ENCODE measurements around the gene TANGO6.
"Not testable (repeated sequence)": the region's sequence is repeated elsewhere in the genome, so short reads cannot be mapped to it uniquely, and the experiment has no call there.

TANGO6 gene

DNA sequence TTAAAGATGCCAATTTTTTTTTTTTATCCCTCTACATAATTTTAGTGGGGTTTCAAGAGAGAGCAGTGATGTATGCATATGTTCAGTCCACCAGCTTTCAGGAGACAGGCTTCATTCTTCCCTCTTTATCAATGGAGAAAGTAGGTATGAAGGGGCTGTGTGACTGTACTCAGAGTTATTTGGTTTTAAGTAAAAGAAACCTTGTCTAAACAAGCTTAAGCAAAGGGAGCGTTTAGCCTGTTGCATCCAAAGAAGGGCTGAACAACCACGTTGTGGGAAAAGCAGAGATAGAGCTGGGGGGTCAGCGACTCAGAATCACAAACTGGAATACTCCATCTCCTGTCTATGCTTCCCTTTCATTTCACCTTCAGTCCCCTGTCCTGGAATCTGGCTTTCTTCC lies 211.7 kb downstream of the TANGO6 start:
- DNase-seq (ENCODE audit: low read depth in 2 of 2): no peak

DNA sequence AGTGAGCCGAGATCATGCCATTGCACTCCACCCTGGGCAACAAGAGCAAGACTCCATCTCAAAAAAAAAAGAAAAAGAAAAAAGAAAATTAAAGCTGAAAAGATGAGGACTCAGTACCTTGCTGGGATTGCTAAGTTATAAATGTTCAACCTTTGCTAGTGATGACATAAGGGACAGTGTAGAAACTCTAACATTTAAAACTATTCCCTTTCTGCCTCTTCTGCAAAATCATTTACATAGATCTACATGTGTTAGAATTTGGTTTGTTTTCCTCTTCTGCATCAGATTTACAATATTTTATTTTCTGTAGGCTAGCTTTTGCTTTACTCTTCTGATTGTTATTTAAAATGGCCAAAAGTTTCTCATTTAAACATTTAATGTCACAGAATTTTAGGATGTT lies 212.6 kb downstream of the TANGO6 start:
- no peak for DNase-seq (ENCODE audit: low read depth in 2 of 2)

DNA sequence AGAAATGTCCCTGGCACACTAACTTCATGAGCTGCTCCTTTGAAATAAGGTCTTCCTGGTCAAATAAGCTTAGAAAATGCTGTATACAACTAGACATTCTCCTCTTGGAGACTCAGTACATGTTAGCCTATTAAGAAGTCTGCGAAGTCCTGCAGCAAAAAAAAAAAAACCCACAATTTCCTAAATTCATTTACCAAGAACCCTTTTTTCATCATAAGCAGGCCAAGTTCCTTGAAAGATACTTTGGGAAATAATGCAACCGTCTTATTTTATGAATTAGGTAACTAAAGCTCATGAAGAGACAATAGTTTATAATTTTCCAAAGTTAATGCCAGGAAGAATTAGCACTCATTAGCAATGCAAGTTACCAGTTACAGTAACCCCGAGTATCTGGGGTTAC lies 213.1 kb downstream of the TANGO6 start:
- no peak for DNase-seq (ENCODE audit: low read depth in 2 of 2)

DNA sequence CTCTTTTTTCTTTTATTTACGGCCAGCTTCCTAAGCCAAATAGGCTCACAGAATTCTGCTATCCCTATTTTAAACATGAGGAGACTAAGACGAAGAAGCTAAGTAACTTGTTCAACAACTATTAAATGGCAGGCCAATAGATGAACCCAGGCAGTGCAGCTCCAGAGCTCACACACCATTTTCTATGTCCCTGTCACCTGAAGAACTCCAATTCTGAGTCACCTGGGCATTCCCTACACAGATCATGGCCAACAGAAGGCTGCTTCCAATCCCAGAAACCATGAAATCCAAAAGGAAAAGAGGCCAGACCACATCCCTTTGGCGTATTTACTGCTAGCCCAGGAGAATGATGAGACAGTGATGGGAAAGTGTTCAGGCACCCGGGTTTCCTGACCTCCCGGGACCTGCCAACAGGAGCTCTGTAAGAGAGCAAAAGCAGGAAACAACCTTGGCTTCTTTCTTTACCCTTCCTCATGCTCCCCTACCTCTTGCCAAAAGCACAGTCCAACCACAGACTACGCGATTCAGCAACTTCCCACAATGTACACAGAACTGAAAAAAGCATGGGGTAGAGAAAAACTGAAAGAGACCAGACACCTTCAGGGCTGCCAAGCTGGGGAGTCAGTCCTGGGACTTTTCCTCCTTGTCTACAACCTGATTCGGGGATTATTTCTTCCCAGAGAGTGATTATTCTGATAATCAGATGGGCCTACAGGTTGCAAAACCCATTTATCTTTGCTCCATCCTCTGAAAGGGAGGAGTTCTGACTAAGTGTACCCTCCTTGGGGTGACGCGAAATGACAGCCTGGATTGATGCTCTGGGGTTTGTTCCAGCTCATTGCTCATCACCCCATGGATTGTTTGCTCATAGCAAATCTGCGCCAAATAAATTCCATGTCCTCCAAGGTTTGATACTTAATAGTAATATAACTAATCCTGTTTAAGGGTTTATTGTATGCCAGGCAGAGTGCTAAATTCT lies 214.4 kb downstream of the TANGO6 start:
- no peak for DNase-seq (ENCODE audit: low read depth in 2 of 2)

GRCh38 chr16:69063491-69063890 lies 220.2 kb downstream of the TANGO6 start:
- DNase-seq (ENCODE audit: low read depth in 2 of 2): not testable (repeated sequence)

GRCh38 chr16:69064124-69064763 lies 220.9 kb downstream of the TANGO6 start:
- no peak for DNase-seq (ENCODE audit: low read depth in 2 of 2)

DNA sequence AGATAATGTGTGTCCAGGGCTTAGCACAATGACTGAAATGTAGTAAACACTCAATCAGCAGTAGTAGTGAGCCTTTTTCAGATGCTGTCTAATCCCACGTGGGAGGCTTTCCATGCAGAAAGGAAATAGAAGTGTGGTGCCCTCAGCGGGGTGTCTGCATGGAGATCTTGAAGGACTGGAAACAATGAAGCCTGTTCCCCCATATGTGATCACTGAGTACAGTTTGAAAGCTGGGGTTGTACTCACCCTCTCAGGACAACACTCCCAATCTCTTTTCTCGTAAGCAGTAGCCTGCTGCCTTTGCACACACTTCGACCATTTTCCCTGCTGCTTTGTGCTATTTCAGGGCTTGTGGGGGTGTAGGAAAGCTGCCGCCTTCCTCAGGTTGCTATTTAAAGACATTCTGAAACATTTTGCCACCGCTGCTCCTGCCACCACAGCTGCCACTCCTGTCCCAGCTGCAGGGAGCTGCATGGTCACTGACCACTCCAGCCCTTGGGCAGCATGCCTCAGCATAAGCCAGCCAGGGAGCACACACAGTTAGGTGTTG lies 221.5 kb downstream of the TANGO6 start:
- DNase-seq (ENCODE audit: low read depth in 2 of 2): no peak

DNA sequence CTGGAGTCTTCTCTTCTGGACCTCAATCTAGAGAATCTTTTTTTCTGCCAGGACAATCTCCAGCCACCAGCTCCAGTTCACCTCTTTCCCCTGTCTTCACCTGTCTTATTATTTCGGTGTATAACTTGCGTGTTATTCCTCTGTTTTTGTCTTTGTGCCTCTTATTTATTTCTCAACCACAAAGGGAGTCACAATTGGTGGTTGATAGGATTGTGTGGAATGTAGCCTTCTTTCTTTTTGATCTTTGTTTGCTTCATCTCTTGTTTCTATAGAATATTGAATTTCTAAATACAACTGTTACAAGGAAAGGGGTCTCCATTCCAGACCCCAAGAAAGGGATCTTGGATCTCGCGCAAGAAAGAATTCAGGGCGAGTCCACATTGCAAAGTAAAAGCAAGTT lies 226.2 kb downstream of the TANGO6 start:
- no peak for DNase-seq (ENCODE audit: low read depth in 2 of 2)

GRCh38 chr16:69071036-69071435 lies 227.7 kb downstream of the TANGO6 start:
- DNase-seq (ENCODE audit: low read depth in 2 of 2): no peak

GRCh38 chr16:69072640-69072974 lies 229.3 kb downstream of the TANGO6 start:
- no peak for DNase-seq (ENCODE audit: low read depth in 2 of 2)

- DNase-seq (ENCODE audit: low read depth in 2 of 2): no peak
These were observed 229.9 kb downstream of the TANGO6 start for GRCh38 chr16:69073181-69073702.

GRCh38 chr16:69077251-69077650 lies 233.9 kb downstream of the TANGO6 start:
- DNase-seq (ENCODE audit: low read depth in 2 of 2): no peak

- no peak for DNase-seq (ENCODE audit: low read depth in 2 of 2)
These were observed 234.7 kb downstream of the TANGO6 start for GRCh38 chr16:69078073-69078472.

- no peak for DNase-seq (ENCODE audit: low read depth in 2 of 2)
These were observed 236.4 kb downstream of the TANGO6 start for GRCh38 chr16:69079697-69080096.

GRCh38 chr16:69083306-69083941 lies 240.1 kb downstream of the TANGO6 start:
- no peak for DNase-seq (ENCODE audit: low read depth in 2 of 2)

GRCh38 chr16:69084289-69084688 lies 241.0 kb downstream of the TANGO6 start:
- DNase-seq (ENCODE audit: low read depth in 2 of 2): no peak

DNA sequence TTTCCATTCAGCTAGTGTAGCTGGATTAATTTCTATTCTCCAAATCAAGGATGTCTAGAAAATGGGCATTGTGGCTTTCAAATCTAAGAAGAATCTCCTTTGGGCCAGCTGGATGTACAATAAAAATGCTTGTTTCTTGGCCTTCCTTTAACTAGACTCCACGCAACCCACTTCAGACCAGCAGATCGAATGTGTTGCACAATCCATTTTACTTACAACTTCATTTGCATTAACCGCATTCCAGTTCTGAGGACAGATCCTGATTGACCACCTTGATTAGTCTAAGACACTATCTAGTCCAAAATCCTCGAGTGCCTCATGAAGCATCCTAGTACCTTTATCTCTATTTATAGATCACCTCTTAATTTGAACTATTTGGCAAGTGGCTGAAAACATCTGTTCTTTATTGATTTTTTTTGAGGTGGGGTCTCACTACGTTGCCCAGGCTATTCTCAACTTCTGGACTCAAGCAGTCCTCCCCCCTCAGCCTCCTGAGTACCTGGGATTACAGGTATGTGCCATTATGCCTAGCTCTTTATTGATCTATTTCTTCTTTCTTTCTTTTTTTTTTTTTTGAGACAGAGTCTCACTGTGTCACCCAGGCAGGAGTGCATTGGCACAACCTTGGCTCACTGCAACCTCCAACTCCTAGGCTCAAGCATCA lies 241.8 kb downstream of the TANGO6 start:
- DNase-seq (ENCODE audit: low read depth in 2 of 2): no peak

GRCh38 chr16:69087161-69087581 lies 243.8 kb downstream of the TANGO6 start:
- DNase-seq (ENCODE audit: low read depth in 2 of 2): no peak

DNA sequence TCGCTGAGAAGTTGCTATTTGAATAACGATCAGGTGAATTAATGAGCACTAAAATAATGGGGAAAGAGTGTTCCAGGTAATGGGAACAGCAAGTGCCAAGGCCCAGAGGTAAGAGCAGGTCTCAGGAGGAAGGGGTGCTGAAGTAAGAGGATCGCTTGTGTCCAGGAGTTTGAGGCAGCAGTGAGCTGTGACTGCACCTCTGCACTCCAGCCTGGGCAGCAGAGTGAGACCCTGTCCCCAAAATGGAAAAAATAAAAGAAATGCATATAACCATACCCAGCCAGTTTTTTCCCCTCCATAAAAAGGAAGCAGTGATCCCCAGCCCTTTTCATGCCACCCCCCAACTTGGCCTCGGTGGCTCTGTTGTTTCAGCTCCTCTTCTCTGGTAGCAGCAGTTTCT lies 245.4 kb downstream of the TANGO6 start:
- DNase-seq (ENCODE audit: low read depth in 2 of 2): no peak

DNA sequence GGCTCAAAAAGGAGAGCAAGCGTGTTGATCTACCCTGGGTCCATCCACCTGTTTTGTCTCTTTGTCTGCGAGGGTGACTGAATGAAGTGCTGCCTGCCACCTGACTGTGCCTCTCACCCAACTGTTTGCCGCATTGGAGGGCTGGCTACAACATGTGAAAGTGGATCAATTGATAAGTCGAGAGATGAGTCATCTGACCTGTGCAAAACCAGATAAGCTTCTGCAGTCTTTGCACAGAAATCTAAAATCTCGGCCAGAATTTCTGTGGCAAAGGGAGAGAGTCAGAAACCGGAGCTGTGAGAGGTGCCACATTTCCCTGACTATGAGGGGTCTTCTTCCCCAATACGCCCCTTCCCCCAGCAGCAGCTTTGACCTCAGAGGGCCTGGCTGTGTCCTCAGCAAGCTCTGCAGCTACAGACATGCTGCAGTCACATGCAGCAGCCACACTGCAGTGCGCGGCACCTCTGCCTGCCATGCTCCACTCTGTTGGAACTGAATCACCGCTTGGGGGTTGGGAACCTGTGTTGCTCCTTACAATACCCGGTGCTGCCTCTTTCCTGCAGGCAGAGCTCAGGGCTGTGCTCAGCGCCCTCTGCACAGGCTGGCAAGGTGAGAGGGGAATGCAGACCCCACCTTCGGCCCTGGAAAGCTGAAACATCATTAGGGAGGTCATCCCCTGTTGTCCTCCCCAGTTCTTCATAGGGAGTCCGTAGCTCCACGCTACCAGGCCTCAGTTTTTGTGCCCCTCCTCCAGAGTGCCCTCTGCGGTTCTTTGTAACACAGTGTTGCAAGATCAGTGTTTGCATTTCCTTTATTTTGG lies 246.0 kb downstream of the TANGO6 start:
- DNase-seq (ENCODE audit: low read depth in 2 of 2): peak in 1 of 2 donors; percentile 37

DNA sequence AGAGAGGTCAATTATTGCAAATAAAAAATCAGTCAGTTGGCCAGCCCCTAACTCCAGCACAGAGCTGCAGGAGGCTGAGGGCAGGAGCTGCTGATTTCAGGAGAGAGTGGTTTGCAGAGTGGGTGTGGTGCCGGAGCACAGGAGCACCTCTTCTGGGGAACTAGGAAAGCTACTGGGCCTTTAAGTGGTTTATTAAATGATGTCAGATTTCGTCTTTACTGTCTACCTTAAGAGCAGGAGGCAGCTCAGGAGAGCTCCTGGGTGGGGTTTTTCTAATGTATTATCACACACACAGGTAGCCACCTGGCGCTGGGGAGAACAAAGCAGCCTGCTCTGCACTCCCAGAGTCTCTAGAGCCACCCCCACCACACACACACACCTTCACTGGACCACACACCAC lies 250.6 kb downstream of the TANGO6 start:
- DNase-seq (ENCODE audit: low read depth in 2 of 2): no peak

All from stimulated activated CD4-positive, alpha-beta T cell treated with anti-CD3 and anti-CD28 coated beads, Interleukin-4, amount 100 ng/mL, for 48 hours (primary cell).